Activated effector memory CD4-positive, alpha-beta T cell treated with anti-CD3 and anti-CD28 coated beads, Interleukin-2, amount 50 U/mL, for 16 hours (primary cell): Measurements from ENCODE around the gene LRPPRC.
A peak's percentile ranks its signal among the peaks of the same experiment; 100 is the strongest.

ENCODE experiments used
- DNase-seq: peaks from one replicate; pipeline ENCODE4 v3.0.0-alpha.2; 2020

LRPPRC gene

DNA sequence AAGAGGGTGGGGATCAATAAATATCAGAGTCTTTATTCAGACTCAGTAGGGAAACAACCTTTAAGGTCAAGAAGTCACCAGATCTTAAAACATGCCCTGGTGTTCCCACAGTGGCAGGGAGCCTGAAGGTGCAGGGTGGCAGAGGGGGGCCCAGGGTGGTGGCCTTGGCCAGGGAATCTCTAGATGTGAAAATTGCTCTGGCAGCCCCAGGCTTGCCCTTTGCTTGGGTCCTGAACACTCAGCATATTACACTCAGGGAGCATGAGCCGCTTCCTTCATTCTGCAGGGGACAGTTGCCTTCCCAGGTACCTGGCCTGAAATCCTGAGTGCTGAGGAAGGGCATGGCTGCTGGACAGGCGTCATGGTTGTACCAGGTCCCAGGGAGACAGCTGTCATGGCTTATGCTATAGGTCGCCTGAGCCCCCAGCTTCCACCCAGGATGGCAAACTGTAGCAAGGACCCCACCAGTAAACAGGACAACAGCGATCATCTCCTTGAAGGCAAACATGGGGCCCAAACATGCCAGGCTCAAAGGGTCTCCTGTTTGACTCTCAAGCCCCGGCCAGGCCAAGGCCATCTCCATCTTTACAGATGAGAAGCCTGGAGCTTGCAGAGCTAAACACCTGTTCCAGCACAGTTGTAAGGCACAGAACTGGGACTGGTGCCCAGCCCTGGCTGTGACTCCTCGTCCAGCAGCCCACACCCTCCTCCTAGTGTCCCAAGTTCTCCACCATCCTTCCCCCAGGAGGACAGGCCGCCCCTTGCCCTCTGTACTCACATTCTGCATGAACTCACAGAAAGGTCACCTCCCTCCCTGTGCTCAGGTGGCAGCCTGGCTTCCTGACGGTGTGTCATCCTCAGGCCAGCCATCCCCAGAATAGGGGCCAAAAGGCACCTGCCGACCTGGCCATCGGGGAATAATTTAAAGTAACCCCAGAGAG, 142.4 kb downstream of the LRPPRC start:
- DNase-seq = peak; percentile 48

DNA sequence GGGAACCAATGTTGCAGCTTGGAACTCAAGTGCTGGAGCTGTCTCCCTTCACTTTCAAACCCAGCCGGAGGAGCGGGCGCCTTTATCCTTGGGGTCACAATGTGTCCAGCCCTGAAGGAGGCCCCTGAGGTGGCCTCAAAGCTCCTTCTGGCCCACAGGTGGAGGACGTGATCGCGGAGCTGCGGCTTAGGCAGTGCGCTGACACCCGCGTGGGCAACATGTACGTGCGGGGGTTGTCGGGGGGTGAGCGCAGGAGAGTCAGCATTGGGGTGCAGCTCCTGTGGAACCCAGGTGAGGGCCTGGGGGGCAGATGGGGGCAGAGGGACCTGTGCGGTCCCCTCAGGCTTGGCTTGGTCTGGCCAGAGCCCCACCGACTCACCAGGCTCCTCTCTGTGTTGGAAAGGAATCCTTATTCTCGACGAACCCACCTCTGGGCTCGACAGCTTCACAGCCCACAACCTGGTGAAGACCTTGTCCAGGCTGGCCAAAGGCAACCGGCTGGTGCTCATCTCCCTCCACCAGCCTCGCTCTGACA, 143.5 kb downstream of the LRPPRC start:
- peak; percentile 56 for DNase-seq

DNA sequence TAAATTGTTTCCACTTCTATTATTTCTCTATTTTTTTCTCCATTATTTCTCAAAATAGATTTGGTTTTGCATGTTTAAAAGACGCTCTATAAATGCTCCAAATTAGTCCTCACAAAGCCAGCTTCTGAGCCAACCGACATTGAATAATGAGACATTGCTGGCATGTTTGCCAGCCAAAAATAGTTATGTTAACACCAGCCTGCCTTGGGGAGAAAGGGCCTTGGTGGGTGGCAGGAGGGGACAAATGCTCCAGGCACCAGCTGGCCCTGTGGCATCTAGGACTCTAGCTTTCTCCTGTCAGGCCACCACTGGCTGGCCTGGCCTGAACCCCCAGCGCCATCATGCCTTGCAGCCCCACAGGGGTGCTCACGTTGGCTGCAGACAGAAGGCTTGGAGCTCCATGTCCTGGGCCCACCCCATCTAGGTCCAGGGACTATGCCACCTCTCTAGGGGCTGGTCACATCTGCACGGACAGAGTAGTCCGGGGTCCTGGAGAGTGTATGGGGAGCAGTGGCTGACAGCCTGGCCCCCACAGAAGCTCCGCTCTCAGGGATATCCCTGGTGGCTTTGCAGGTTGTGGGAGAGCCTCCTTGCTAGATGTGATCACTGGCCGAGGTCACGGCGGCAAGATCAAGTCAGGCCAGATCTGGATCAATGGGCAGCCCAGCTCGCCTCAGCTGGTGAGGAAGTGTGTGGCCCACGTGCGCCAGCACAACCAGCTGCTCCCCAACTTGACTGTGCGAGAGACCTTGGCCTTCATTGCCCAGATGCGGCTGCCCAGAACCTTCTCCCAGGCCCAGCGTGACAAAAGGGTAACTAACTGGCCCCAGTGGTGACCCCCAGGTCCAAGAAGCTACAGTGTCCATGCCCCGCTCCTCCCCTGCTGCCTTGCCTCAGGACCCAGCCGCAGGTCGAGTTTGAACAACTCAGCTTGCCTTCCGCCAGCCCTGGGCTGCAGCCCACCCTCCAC, 144.5 kb downstream of the LRPPRC start:
- DNase-seq = peak; percentile 44

DNA sequence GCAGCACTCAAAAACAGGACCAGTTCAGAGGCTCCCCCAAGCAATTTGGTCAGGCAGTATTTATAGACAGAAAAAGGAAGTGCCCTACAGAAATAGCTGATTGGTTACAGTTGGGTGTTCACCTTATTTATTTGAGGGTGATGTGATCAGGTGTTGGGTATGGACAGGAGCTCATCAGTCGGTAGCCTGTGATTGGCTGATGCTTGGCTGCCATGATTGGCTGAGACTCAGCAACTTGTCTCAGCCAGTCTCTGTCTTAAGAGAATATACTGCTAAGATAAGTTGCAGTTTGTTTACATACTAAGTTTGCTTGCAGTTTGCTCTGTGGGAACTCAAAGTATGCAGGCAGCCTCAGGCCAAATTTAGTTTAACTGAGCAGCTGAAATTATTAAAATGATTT, 147.6 kb downstream of the LRPPRC start:
- DNase-seq = no peak

DNA sequence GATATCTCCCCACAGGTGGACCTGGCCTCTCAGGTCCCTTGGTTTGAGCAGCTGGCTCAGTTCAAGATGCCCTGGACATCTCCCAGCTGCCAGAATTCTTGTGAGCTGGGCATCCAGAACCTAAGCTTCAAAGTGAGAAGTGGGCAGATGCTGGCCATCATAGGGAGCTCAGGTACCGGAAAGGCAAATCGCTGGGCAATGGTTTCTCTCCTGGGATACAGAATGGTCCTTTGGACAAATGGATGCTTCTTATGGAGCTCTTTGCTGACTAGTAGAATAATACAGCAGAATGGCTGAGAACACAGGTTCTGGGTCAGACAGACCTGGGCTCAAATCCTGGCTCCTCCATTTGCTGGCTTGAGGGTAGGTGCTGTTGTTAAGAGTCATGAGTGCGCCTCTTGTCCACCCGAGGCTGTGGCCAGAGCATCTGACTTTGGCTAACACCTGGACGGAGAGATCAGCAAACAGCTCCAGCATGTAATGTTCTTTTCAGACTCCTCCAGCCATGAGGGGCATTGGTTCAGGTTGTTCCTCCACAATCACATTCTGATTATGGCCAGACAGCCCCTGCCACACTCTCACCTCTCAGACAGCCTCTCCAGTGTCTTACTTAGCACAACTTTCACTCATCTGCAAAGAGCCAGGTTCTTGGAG, 149.5 kb downstream of the LRPPRC start:
- DNase-seq = no peak

DNA sequence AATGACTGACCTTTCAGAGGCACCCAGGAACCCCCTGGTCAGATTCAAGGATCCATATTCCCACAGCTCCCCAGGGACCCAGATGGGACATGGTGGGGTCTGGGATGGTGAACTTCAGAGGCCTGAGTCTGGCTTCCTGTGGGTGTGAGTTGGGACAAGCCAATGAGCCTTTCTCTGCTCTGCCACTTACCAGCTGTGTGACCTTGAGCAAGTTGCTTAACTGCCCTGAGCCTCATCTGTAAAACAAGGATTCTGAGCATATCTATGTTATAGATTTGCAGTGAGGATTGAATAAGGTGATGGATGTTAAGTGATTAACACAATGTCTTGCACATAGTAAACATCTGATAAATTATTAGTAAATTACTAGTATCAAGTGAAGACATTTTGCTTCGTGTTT, 150.6 kb downstream of the LRPPRC start:
- DNase-seq = no peak

DNA sequence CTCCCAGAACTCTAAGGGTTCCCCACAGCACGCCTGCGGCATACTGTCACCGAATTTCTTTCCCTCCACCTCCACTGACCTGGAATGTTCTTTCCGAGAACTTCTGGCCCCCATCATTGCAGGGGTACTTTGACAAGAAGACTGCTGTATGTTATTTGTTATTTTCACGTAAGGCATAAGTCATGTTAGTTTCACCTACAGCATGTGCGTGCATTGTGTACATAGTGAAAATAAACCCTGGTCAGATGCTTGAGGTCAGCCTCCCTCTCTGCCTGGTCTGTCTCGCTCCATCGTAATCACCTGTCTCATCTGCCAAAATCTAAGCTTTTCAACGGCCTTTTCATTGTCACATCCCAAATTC, 152.9 kb downstream of the LRPPRC start:
- no peak for DNase-seq

DNA sequence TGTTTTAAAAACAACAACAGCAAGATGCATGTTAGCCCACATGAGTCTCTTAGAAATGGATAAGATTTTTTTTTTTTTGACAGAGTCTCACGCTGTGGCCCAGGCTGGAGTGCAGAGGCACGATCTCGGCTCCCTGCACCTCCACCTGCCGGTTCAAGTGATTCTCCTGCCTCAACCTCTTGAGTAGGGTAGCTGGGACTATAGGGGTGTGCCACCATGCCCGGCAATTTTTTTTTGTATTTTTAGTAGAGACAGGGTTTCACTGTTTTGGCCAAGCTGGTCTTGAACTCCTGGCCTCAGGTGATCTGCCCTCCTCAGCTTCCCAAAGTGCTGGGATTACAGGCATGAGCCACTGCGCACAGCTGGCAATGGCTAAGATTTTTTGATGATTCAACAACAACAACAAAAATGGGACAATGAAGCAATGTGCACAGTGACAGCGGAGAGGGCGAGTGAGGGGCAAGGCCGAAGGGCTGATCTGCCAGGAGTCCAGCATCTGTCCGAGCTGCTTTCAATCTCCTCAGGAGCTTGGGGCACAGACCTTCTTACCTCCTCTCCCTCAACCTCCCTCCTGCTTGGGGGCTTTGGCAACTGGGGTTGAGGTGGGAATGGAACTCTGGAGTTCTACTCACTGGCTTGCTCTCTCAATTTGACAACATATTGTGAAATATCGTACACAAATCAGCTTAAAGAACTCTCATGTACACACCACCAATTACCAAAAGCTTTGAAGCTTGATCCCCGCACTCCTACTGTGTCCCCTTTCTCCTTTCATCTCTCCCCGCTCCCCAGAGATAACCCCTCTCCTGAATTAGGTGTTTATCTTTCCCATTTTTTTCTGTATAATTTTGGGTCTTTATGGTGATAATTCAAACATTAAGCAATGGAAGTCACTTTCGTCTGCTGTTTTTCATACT, 153.6 kb downstream of the LRPPRC start:
- no peak for DNase-seq

DNA sequence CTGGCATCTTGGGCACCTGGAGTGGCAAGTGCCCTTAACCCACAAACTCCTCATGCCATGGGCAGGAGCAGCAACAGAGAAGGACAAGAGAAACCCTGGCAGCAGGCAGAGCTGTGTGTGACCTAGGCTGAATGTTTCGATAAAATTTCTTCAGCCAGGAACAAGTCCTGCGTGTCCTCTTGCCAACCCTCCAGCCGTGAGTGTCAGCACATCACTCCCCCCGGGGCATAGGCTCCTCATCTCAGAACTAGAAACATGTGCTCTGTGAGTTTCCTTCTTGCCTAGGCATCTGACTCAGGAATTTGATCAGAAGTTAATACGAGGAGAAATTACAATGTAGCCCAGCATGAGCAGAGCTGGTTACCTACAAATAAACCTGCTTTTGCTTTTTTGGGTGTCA, 154.8 kb downstream of the LRPPRC start:
- DNase-seq = no peak

DNA sequence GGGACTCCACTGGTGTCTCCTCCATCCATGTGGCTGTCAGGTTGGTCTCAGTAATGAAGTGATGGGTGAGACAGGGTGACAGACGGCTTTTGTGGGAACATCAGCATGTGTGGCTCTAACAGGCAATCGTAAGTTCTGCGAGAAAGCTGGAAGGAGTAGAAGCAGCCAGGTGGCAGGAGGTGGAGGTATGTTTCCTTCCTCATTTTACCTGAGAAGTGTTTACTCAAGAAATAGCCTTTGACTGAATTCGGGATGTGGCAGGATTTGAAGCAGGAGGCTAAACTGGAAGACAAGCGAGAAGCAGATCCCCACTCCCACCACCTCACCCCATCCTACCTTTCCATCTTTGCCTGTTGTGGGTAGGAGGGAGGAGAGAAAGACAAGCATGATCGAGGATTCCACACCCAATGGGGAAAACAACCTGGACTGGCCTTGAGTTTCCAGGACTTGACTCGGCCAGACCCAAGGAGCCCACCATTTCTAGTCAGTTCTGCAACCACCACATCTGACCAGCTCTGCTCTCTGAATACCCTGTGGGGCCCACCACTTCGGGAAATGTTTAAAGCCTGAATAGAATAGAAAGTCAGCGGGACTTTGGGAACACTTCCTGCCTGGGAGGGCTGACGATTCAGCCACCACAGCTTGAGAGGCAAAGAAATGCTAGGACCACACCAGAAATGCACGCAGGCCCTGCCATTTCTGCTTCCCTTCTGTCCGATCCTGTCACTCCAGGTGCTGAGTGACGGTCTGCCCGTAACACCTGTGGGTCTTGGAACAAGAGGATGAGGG, 155.8 kb downstream of the LRPPRC start:
- DNase-seq = no peak

DNA sequence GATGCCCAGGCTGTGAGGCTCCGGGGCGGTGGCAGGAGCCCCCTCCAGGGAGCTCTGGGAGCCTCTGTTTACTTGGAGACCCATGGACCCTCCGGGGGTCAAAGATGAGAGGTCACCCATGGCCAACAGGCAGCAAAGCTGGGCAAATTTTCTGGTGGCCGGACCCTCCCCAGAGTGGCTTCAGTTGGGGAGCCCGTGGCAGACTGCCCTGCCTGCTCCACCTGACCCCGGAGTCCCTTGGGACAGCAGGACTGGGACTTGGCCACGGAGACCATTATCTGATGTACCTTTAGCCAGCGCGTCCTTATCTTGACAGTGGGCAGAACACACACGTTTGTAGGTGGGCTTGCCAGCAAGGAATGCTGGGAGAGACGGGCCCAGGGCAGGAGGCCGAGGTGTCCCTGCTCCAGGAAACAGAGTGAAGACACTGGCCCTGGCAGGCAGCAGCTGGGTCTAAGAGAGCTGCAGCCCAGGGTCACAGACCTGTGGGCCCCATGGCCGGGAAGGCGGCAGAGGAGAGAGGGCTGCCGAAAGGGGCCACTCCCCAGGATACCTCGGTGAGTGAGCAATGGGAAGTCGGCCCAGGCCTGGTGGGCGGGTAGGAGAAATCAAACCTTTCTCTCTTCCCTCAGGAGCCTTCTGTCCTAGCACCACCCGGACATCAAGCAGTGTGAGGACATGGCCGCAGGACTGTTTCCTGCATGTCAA, 157.1 kb downstream of the LRPPRC start, which contains the start of the genes ABCG5 and ABCG8:
Gene ABCG5, minus strand, starts transcription at position 280 of the 708 bp plus-strand sequence. Its CDS starts 160 bp downstream, at position 120.
Gene ABCG8, plus strand, starts transcription at position 412 of the 708 bp plus-strand sequence. Its CDS starts 83 bp downstream, at position 495.
- no peak for DNase-seq

DNA sequence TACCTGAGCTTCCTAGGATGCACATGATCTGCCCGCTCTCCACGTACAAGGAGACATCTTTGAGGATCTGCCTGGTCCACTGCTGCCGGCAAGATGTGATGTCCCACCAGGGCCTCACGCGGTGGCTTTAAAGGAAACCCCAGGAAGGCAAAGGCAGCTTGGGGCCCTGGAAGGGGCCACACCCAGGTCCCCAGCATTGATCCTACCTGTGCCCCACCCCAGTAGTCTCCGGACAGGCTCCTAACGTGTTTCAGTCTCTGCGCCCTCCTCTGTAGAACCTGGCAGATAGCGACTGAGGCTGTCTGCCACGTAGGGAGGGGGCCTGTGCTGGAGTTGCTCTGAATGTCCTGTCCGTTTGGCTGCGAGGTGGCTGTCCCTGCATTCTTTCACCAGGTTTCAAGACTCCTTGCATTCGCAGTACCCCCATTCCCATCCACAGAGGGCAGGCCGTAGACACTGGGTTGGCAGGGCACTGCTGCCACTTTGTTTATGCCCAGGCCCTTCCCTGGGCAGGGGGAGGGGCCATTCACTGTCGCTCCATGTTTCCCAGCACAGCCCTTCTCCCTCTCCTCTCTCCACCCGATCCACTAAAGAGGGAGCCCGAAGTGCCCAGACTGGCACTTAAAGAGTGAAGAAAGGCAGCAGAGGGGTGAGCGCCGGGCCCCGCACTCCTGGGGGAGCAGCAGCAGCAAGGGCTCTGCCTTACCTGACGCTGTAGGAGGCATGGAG, 157.8 kb downstream of the LRPPRC start:
- DNase-seq = no peak

DNA sequence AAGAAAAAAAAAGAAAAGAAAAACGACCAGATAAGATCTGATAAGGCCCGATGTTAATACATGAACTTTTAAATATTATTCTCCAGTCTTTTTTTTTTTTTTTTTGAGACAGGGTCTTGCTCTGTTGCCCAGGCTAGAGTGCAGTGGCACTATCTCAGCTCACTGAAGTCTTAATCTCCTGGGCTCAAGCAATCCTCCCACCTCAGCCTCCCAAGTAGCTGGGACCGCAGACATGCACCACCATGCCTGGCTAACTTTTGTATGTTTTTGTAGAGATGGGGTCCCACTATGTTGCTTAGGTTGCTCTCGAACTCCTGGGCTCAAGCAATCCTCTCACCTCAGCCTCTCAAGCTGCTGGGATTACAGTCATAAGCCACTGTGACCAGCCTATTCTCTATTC, 158.8 kb downstream of the LRPPRC start:
- no peak for DNase-seq
